GM12872 (cell line): ENCODE data around the gene SAMD11.

ENCODE experiments used
- CTCF ChIP-seq: IDR thresholded peaks from 3 replicates; pipeline ENCODE4 v1.5.1; 2011; ENCODE audit warnings: low read depth, mild to moderate bottlenecking, low read length, moderate library complexity; ENCODE audit not compliant: insufficient read depth

Gene SAMD11

GRCh38 chr1:953524-954320, 30.0 kb downstream of the SAMD11 start:
- no peak for TF ChIP-seq CTCF

- TF ChIP-seq CTCF, result no peak
Observed at GRCh38 chr1:954927-955326, 31.2 kb downstream of the SAMD11 start.

GRCh38 chr1:955474-955873, 31.8 kb downstream of the SAMD11 start:
- TF ChIP-seq CTCF, result no peak

GRCh38 chr1:956636-957035, 32.9 kb downstream of the SAMD11 start:
- TF ChIP-seq CTCF, result no peak

GRCh38 chr1:958823-959730, 35.4 kb downstream of the SAMD11 start, which contains the start of gene NOC2L:
Gene NOC2L (minus strand): TSS chr1:959256. CDS start chr1:959240, 16 bp downstream.
- TF ChIP-seq CTCF, result no peak

- no peak for TF ChIP-seq CTCF
Observed at GRCh38 chr1:959731-960362, 36.1 kb downstream of the SAMD11 start.
